HepG2 (cell line): ENCODE measurements around the gene CYP11A1. TPM values are rescaled to one million over a fixed set of nuclear protein-coding genes. Genes with fewer than 3 reads are reported as not detected.

ENCODE experiments used
- CHD2 ChIP-seq: IDR thresholded peaks from 2 replicates; pipeline ENCODE4 v1.6.1; 2011; ENCODE audit warnings: low read depth, low read length, improper control_type of control experiment
- DRAP1 ChIP-seq: IDR thresholded peaks from 2 replicates; pipeline ENCODE4 v1.6.1; 2016; ENCODE audit warnings: missing genetic modification reagents, missing compliant biosample characterization
- ETS1 ChIP-seq: sonication (generic); formaldehyde crosslinking; IDR thresholded peaks from 2 replicates; pipeline ENCODE4 v1.4.0; 2020; ENCODE audit warnings: missing genetic modification reagents
- GATAD2A ChIP-seq: IDR thresholded peaks from 2 replicates; pipeline ENCODE4 v1.6.1; 2016
- HDAC1 ChIP-seq: sonication (generic); formaldehyde crosslinking; IDR thresholded peaks from 2 replicates; pipeline ENCODE4 v1.5.1; 2020; ENCODE audit warnings: mild to moderate bottlenecking, missing genetic modification reagents
- KAT2B ChIP-seq: fragments of 150-350 bp; IDR thresholded peaks from 2 replicates; pipeline ENCODE4 v1.6.1; 2014; ENCODE audit warnings: low read depth, low read length, borderline replicate concordance
- KDM5A ChIP-seq: fragments of 200-600 bp; sonication (generic); IDR thresholded peaks from 2 replicates; pipeline ENCODE4 v1.7.0; 2018; ENCODE audit warnings: antibody characterized with exemption, mild to moderate bottlenecking, low read length, borderline replicate concordance
- NPAS2 ChIP-seq: sonication (generic); formaldehyde crosslinking; IDR thresholded peaks from 2 replicates; pipeline ENCODE4 v1.8.0; 2022; ENCODE audit warnings: mild to moderate bottlenecking, missing genetic modification reagents, borderline replicate concordance
- PPARG ChIP-seq: conservative IDR thresholded peaks from 2 replicates; pipeline ENCODE4 v1.6.1; 2016; ENCODE audit warnings: missing biosample characterization, missing genetic modification reagents
- RBAK ChIP-seq: sonication (generic); formaldehyde crosslinking; IDR thresholded peaks from 2 replicates; pipeline ENCODE4 v1.5.1; 2020; ENCODE audit warnings: mild to moderate bottlenecking, missing genetic modification reagents
- SKIL ChIP-seq: sonication (generic); formaldehyde crosslinking; IDR thresholded peaks from 2 replicates; pipeline ENCODE4 v1.8.0; 2022; ENCODE audit warnings: missing genetic modification reagents, mild to moderate bottlenecking, moderate library complexity, borderline replicate concordance
- SNRNP70 ChIP-seq: fragments of 200-400 bp; formaldehyde crosslinking; IDR thresholded peaks from 2 replicates; pipeline ENCODE4 v1.6.1; 2017; ENCODE audit warnings: mild to moderate bottlenecking, low read depth, low read length, moderate library complexity
- ZBTB21 ChIP-seq: sonication (generic); formaldehyde crosslinking; IDR thresholded peaks from 2 replicates; pipeline ENCODE4 v1.4.0; 2020; ENCODE audit warnings: missing genetic modification reagents
- ZFY ChIP-seq: sonication (generic); formaldehyde crosslinking; IDR thresholded peaks from 2 replicates; pipeline ENCODE4 v1.4.0; 2020; ENCODE audit warnings: missing genetic modification reagents
- ZNF441 ChIP-seq: sonication (generic); formaldehyde crosslinking; IDR thresholded peaks from 2 replicates; pipeline ENCODE4 v1.7.0; 2021; ENCODE audit warnings: missing genetic modification reagents, borderline replicate concordance
- ZNF550 ChIP-seq: sonication (generic); formaldehyde crosslinking; IDR thresholded peaks from 2 replicates; pipeline ENCODE4 v1.4.0; 2020; ENCODE audit warnings: mild to moderate bottlenecking, missing genetic modification reagents, borderline replicate concordance
- ZNF660 ChIP-seq: sonication (generic); formaldehyde crosslinking; IDR thresholded peaks from 2 replicates; pipeline ENCODE4 v1.5.1; 2020; ENCODE audit warnings: mild to moderate bottlenecking, low read depth, missing genetic modification reagents, borderline replicate concordance
- ZNF749 ChIP-seq: sonication (generic); formaldehyde crosslinking; IDR thresholded peaks from 2 replicates; pipeline ENCODE4 v1.8.0; 2022; ENCODE audit warnings: mild to moderate bottlenecking, missing genetic modification reagents, moderate library complexity, borderline replicate concordance
- ZNF777 ChIP-seq: sonication (generic); formaldehyde crosslinking; IDR thresholded peaks from 2 replicates; pipeline ENCODE4 v1.4.0; 2020; ENCODE audit warnings: missing genetic modification reagents
- ZNF839 ChIP-seq: sonication (generic); formaldehyde crosslinking; IDR thresholded peaks from 2 replicates; pipeline ENCODE4 v1.4.0; 2020; ENCODE audit warnings: missing genetic modification reagents, mild to moderate bottlenecking, borderline replicate concordance
- ZNF850 ChIP-seq: sonication (generic); formaldehyde crosslinking; conservative IDR thresholded peaks from 2 replicates; pipeline ENCODE4 v1.9.0; 2021; ENCODE audit warnings: mild to moderate bottlenecking, missing genetic modification reagents
- ZSCAN25 ChIP-seq: sonication (generic); formaldehyde crosslinking; IDR thresholded peaks from 2 replicates; pipeline ENCODE4 v1.8.0; 2022; ENCODE audit warnings: mild to moderate bottlenecking, missing genetic modification reagents
- polyA plus RNA-seq, 8 experiments: library from polyadenylated mRNA; depleted of rRNA in 3 of 8; stranded (reverse) in 7 of 8; unstranded in 1 of 8; fragments of >200 nt; fragmentation: Illumina TruSeq in 4 of 8; extraction: Trizol in 4 of 8; gene quantifications; 2 replicates each; pipeline versions ENCODE4 v1.2.1 to v1.2.3, GENCODE V29; 2011 to 2016; ENCODE audit warnings: low read depth in 4 of 8, missing spikeins in 1 of 8, mixed read lengths in 1 of 8; ENCODE audit not compliant: insufficient read depth in 1 of 8
- total RNA-seq, 5 experiments: library from RNA; depleted of rRNA; stranded (reverse); fragments of >200 nt; fragmentation: Illumina TruSeq; extraction: Trizol; gene quantifications; 2 replicates each; pipeline ENCODE4 v1.2.3, GENCODE V29; 2016; ENCODE audit warnings: low read depth in 1 of 5
- TF ChIP-seq, protein P1 (sequence below): sonication (generic); formaldehyde crosslinking; IDR thresholded peaks from 2 replicates; pipeline ENCODE4 v1.4.0; 2020; ENCODE audit warnings: missing genetic modification reagents

CYP11A1 gene
- total and polyA plus RNA-seq, 2 of the 13 experiments (the other 11 are each of a cell fraction or from before 2014, with no cell fraction given): 0.66 to 0.92 TPM

- TF ChIP-seq ETS1 (CRISPR knock-in tag) (no peak), HDAC1 (CRISPR knock-in tag) (no peak), GATAD2A (CRISPR knock-in tag) (peak; percentile 55), ZNF550 (CRISPR knock-in tag) (no peak), KAT2B (no peak), KDM5A (no peak), ZNF749 (CRISPR knock-in tag) (no peak), ZNF441 (CRISPR knock-in tag) (no peak), NPAS2 (CRISPR knock-in tag) (no peak), ZSCAN25 (CRISPR knock-in tag) (peak; percentile 46; the same call in 1 of the 2 replicates), ZNF777 (no peak), RBAK (CRISPR knock-in tag) (no peak), DRAP1 (CRISPR knock-in tag) (no peak; the same call in 1 of the 2 replicates), ZFY (peak; percentile 35; the same call in 1 of the 2 replicates), ZBTB21 (no peak), PPARG (CRISPR knock-in tag) (0 out of 2 replicates have a peak, but pooled peaks have one; percentile 39), CHD2 (no peak), SNRNP70 (no peak), ZNF660 (CRISPR knock-in tag) (no peak), SKIL (no peak), ZNF839 (CRISPR knock-in tag) (no peak), ZNF850 (CRISPR knock-in tag) (no peak)
- TF ChIP-seq, protein P1, sequence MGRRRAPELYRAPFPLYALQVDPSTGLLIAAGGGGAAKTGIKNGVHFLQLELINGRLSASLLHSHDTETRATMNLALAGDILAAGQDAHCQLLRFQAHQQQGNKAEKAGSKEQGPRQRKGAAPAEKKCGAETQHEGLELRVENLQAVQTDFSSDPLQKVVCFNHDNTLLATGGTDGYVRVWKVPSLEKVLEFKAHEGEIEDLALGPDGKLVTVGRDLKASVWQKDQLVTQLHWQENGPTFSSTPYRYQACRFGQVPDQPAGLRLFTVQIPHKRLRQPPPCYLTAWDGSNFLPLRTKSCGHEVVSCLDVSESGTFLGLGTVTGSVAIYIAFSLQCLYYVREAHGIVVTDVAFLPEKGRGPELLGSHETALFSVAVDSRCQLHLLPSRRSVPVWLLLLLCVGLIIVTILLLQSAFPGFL: no peak
Measured at GRCh38 chr15:74382004-74382816, 14.8 kb upstream of the CYP11A1 start (continued).
